ENCODE data around the gene ALG14.
"Not testable (repeated sequence)": the region's sequence is repeated elsewhere in the genome, so short reads cannot be mapped to it uniquely, and the experiment has no call there.

ALG14 gene

DNA sequence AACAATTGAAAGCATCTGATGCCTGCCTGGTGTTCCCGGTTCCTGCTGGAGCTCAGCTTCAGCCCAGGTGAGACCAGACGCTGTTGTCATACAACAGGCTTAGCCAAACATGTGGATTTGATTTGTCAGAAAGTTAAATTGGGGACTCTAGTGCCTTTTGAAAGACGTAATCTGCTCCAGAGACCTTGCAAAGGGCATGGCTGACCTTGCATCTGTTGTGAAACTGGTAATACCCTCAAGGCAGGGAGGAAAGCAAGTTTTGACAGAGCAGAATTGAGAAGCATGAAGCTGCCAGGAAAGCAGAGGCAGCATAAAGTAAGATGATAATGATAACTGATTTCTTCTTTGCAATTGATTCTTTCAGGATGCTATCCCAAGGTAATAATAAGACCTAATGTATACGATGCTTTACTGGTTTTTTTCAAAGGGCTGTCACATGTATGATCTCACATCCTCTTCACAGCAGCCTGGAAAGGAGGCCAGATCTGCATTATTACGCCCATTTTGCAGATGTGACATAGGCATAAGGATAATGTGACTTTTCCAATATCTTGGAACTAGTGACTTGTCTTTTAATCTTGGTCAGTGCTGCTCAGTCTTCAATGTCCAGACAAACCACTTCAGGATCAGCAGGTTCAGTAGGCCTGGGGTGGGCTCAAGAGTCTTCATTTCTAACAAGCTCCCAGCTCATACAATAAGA lies 121.1 kb downstream of the ALG14 start:
- DNase-seq = no peak

DNA sequence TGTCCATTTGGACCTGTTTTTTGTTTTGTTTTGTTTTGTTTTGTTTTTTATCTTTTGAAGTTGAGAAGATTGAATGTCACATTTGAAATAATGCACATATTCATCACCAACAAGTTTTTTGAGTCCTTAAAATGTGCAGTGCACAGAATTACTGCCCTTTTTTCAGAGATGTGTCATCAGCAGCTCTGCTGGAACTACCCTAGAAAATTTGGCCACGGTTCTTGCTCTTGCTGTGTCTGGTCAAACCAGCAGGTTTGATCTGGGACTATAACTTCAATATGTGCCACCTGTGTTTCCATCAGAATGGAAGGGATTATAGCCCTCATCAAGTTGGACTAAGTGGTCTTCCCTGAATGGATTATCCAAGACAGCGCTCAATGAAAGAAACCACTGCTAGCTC lies 121.7 kb downstream of the ALG14 start:
- no peak for DNase-seq

DNA sequence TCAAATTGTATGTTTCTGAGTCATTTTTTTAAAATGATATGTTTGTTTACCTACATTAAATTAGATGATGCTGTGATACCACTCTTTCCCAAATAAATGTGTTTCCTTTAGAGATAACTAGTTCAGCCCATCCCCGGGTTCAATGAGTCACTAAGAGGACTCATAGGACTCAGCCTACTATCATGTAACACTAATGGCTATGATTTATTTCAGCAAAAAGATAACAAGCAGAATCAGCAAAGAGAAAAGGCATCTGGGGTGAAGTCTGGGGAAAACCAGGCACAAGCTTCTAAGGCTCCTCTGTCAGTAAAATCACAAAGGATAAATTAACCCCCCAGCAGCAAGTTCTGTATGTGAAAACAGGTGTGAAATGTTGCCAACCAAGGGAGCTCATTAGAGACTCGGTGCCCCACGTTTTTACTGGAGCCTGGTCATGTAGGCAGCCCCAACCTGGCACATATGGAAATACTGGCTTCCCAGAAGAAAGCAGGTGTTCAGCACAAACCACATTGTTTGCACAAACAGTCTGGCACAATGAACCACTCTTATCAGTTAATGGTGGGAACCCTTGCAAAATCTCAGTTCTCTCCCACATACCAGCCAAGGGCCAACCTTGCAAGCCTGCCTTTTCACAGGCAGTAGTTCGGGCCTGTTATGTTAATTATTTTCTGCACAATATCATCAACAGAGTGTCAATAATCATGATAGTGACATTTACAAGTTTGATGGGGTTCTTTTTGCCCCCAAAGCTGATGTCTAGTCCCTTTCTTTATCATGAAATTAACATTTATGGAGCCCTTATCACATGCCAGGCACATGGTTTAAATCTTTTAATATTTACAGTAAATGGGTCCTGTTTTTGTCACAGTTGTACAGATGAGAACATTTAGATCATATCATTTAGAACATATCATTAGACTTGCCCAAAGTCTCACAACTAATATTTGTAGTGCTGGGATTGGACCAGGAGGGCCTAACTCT lies 122.8 kb downstream of the ALG14 start:
- DNase-seq = no peak

DNA sequence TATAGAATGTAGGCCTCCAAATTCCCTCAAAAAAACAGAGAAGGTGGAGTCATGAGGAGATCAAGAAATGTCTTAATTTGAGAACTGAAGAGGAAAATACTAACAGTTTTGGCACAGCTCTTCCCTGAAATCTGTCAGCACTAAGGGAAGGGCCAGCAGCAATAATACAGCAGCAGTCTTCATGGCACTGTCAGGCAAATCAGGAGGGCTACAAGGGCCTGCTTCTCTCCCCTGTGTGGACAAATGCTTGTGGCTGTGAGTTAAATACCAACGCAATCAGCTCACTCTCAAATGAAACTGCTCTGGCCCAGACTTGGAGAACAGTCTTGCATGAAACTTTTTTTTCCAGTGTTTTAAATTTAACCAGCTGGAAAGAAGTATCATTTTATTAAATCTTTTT lies 125.3 kb downstream of the ALG14 start:
- DNase-seq = no peak

DNA sequence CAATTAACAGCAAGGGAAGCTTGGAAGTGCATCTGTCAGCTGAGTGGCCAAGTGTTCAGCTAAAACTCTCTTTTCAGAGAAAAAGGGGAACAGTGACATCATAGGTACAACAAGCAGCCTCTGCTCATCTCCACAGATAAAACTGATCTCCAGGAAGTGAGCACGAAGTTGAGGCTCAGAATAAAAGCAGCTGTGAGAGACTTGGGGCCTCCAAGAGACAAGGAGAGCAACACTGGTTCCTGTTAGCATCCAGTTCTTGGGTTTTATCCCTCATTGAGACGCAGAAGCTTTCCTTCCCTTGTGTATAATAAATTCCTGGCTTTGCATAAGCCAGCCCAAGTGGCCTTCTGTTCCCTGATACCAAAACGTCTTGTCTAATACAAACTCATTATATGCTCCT lies 125.9 kb downstream of the ALG14 start:
- no peak for DNase-seq

DNA sequence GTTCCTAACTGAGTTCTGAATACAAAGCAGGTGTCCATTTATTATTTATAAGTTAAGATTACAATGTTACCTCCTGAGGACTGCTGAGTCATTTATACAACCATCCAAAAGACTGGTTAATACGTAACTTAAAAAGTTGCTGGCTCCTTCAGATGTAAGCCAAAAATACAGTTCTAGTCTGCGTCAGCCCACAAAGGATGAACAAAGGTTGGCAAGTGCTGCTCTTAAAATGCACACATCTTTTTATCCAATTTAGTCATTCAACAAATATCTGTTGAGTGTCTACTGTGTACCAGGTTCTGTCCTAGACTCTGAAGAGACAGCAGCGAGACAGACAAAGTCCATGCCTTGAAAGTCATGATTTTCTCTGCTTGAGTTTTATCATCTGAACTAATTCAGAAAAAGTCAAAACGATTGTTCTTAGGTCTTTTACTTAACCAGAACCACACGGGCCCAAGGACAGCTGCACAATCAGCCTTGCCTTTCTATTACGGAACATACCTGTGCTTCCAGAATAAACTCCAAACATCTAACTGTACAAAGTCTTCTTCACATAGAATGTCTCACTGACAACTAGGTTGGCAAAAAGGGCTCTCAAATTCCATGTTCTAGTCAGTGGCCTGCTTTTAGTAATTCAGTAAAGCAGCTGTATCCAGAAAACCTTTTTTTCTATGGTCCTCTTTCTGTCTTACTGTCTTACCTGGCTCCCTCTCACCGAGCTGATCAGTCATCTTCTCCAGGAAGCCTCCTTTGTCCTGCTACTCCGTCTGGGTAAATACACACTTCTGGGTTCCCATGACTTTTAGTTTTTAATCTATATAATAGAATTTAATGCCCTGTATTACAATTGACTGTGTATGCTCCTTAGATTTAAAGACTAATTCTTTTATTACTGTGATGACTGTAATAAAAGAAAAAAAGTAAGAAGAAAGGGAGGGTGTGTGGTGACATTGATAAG lies 130.3 kb downstream of the ALG14 start:
- no peak for DNase-seq

DNA sequence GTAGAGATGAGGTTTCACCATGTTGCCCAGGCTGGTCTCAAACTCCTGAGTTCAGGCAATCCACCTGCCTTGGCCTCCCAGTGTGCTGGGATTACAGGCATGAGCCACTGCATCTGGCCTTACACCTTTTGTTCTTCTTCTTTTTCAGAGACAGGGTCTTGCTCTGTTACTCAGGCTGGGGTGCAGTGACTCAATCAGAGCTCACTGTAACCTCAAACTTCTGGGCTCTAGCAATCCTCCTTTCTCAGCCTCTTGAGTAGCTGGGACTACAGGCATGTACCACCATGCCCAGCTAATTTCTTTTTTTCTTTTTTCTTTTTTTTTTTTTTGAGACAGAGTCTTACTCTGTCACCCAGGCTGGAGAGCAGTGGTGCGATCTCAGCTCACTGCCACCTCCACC lies 131.3 kb downstream of the ALG14 start:
- not testable (repeated sequence) for DNase-seq

DNA sequence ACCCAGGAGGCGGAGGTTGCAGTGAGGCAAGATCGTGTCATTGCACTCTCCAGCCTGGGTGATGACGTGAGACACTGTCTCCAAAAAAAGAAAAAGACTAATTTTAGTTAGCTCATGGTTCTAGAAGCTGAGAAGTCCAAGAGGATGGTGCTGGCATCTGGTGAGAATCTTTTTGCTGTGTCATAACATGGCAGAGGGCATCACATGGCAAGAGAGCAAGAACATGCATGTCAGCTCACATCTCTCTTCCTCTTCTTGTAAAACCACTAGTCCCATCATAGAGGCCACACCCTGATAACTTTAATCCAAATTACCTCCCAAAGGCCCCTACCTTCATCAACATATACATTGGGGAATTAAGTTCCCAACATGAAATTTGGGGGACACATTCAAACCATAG lies 132.0 kb downstream of the ALG14 start:
- no peak for DNase-seq

DNA sequence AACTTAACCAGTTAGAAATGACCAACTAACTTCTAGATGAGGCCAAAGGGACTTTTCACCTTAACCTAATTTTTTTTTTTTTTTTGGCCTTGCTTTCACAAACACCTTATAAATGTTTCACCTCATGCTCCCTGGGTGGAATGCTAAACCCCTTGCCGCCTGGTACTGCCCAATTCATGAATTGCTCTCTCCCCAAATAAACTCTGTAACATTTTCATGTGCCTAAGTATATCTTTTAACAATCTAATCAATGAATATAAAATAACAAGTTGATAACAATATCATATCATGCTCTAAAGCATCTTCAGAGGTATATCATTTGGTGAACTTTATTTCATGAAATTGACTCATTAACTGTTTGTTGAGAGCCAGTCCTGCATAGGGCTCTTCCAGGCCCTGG lies 134.9 kb downstream of the ALG14 start:
- DNase-seq = no peak

DNA sequence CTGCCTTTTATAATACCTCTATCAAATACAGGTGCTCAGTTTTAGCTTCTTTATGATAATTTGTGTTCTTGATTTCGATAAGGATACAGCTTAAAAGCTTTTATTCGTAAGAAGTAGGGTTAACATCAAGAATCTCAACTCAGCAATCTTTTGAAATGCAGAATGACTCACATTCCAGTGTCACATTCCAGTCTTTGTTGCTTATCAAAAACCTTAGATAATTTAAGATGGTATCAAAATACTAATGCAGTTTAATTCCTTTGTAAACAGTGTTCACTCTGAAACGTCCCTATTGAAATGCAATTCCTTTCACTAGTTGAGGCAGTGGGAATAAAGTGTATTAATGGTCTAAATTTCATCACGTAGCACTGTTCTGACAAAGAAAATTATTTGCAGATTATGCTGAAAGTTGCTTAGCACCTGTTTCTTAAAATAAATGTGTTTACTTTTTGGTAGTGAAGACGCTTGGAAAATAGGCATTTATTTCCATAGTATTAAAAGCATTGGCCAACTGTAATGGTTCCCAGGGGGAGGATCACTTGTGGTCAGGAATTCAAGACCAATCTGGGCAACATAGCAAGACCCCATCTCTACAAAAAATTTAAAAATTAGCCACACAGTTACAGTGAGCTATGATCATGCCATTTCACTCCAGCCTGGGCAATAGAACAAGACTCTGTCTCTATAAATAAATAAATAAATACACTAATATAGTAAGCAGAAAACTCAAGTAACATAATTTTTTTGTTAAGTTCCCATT lies 135.7 kb downstream of the ALG14 start:
- no peak for DNase-seq

DNA sequence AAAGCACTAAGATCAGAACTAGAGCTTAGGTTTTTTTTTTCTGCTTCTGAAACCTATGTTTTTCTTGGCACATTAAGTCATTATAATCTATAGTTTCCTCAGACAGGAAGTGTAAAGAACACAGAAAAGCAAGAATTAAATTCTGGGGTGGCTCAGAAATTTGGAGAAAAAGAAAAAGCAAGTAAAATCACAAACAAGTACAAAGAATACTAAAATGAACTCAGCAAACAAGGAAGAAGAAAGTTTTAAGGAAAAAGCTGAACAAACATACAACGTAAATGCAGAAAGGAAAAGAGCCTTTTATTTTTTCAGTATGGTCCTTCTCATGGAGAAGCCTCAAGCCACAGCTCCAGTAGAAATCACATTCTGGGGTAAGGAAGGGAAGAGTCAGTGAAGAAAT lies 137.3 kb downstream of the ALG14 start:
- no peak for DNase-seq

DNA sequence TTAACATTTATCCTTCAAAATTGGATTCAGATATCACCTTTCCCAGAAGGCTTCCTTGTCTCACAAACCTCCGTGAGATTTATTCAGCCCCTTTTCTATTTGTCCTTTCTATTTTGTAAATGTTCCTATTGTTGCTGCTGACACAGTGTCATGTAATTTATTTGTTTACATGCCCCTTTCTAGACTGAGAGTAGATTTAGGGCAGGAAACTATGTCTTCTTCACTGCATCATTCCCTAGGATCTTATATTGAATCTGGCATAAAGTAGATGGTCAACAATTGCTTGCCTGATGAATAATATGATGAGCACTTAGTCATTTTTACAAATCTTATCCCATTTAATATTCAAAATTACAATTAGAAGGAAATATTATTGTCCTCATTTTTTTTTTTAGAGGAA lies 137.7 kb downstream of the ALG14 start:
- DNase-seq = no peak

DNA sequence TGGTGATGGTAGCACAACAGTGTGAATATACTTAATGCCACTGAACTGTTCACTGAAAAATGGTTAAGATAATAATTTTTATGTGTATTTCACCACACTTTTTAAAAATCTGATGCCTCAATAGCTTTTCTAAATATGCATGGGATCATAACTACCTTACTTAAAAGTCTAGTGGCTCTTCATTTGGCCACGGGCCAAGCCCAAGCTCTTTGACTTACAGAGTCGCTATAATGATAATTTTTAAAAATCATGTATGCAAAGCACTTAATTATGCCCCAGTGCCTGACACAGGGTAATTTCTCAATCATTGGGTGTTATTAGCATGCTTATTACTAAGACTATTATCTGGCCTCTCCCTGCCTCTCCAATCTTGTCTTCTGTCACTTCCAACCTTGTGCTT lies 138.2 kb downstream of the ALG14 start:
- DNase-seq = no peak

DNA sequence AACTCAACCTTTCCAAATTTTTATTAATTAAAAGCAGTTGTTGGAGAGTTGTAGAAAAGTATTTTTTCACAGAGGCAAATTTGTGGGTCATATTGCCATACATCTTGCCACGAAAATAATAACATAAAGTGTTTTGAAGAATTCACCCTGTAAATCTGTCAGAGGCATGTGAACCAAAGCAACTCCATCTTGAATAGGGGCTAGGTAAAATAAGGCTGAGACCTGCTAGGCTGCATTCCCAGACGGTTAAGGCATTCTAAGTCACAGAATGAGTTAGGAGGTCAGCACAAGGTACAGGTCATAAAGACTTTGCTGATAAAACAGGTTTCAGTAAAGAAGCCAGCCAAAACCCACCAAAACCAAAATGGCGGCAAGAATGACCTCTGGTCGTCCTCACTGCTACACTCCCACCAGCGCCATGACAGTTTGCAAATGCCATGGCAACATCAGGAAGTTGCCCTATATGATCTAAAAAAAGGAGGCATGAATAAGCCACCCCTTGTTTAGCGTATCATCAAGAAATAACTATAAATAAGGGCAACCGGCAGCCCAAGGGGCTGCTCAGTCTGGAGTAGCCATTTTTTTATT lies 141.4 kb downstream of the ALG14 start:
- DNase-seq = no peak

DNA sequence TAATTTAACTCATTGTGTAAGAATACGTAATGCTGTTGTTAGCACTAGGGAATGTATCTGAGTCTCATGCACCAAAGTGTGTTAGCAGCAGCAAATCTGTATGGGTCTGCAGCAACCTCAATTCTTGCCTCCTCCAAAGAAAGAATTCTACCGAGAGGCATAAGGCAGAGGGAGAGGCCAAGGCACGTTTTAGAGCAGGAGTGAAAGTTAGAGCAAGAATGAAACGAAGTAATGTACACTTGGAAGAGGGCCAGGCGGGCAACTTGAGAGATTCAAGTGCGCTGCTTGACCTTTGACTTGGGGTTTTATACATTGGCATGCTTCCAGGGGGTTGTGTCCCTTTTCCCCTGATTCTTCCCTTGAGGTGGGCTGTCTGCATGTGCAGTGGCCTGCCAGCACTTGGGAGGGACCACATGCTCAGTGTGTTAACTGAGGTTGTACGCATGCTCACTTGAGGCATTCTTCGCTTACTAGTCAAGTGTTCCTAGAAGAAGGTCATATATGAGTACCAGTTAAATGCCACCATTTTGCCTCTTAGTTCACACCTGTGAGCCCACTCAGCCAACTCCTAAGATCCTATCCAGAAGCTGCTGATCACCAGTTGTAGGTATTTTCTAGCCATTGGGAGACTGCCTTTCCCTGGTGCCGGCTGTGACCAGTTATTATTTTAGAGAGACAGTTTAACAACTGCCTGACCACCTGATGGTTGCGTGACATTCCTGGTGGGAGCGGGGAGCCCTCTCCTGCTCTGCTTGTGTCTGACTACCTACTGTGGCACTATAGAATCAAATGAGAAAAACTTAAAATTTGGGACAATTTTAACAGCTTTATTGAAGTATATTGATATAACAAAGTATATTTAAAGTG lies 143.2 kb downstream of the ALG14 start:
- DNase-seq = no peak

DNA sequence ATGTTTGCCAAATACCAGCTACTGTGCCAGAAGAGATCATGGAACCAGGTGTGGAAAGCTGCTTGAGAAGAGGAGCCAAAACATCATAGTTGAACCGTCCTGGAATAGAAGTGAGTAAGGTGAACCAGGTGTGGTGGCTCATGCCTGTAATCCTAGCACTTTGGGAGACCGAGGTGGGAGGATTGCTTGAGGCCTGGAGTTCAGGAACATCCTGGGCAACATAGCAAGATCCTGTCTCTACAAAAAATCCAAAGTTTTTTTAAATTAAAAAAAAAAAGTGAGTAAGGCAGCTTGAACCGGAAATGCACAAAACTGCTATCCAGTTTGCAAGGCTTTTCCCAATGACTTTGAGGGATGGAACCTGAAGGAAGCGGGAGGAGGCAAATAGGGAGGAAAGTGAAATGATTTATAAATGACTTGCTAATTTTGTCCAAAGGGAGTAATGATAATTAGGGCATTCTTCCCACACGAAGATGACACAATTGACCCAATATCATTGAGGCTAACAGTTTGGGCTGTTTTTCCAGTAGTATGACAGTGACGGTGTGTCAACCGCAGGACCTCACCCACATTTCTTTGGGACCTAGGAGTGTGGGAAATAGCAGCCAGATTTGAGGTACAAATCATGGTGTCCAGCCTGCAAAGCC lies 144.3 kb downstream of the ALG14 start:
- no peak for DNase-seq

DNA sequence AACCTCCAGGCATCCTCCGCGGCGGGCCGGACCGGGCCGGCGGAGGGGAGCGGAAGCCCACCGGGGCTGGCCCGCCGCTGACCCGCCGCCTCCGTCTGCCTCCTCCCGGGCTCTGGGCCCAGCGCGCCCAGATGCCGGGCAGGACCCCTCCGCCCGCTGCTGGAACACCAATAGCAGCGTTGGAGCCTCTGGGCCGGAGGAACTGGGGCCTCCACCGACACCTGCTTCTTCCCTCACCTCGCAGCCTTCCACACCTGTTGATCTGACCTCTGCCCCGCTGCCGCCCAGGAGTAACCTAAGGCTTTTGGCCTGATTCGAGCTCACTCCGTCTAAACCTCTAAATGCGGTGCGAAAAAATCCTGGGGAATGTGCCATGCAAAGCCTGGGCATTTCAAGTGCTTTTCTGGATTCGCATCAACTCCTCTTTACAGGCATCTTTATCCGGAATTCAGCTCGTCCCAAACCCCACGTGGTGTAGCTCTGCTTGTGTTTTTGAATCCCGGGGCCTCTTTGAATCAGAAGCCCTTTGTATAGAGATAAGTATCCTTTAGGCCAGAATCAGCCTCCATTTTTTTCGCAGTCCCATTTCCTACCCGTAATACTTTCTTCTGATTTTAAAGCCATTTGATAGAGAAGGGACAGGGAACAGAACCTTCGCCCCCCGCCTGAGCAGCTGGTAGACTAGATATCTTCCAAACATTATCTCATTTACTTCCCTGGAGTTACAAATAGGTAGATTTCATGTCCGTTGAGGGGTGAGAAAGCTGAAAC lies 145.2 kb downstream of the ALG14 start:
- no peak for DNase-seq

DNA sequence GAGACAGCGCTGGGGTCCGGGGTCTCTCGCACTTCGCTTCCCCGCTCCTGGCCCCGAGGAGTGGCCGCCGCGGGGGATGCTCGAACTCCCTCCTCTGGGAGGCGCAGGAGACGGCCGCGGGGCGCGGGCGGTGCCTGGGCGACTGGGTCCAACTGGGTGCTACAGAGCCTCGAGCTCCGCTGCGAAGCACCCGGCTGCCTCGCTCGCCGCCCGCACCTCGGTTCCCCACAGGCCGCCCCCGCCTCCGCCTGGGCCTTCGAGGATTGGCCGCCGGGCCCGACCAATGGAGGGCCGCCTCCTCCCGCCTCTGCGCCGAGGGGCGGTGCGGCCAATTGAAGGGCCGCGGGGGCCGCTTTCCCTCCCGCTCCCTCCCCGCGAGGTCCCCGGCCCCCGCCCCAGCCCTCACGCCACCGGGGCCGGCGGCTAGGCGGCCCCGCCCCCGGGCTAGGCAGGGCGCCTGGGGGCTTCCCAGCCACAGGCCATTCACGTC lies 145.8 kb downstream of the ALG14 start, which contains the start of gene CNN3:
CNN3 (minus strand) TSS at position 196 of the 490 bp plus-strand sequence. CDS start 216 bp downstream, outside the sequence.
- peak; percentile 34 for DNase-seq
